Measurements from ENCODE around the gene MAGI2. TPM values are rescaled to one million over a fixed set of nuclear protein-coding genes. Genes with fewer than 3 reads are reported as not detected.

Gene MAGI2
- total RNA-seq, 1 donor from 2014 or later, result 51.3 TPM

- intact Hi-C loops (cut with DNase I), result no loop called here
- DNase-seq (ENCODE audit: low spot score), result no peak
- no peak for ATAC-seq
Measured at GRCh38 chr7:78127009-78127408, 1326.5 kb downstream of the MAGI2 start.

GRCh38 chr7:78125884-78126283, 1327.6 kb downstream of the MAGI2 start:
- DNase-seq (ENCODE audit: low spot score) (no peak), ATAC-seq (no peak)
- intact Hi-C loops (cut with DNase I), result no loop called here

- DNase-seq (ENCODE audit: low spot score), result no peak
- no peak for ATAC-seq
- intact Hi-C loops (cut with DNase I), result no loop called here
Measured at GRCh38 chr7:78124216-78124615, 1329.3 kb downstream of the MAGI2 start.

GRCh38 chr7:78121888-78122287, 1331.6 kb downstream of the MAGI2 start:
- DNase-seq (ENCODE audit: low spot score) (no peak), ATAC-seq (no peak)
- intact Hi-C loops (cut with DNase I), result no loop called here

GRCh38 chr7:78118470-78118869, 1335.0 kb downstream of the MAGI2 start:
- intact Hi-C loops (cut with DNase I), result no loop called here
- ATAC-seq (no peak), DNase-seq (ENCODE audit: low spot score) (no peak)

GRCh38 chr7:78115876-78116275, 1337.6 kb downstream of the MAGI2 start:
- ATAC-seq (no peak), DNase-seq (ENCODE audit: low spot score) (no peak)
- intact Hi-C loops (cut with DNase I), result no loop called here

GRCh38 chr7:78114993-78115392, 1338.5 kb downstream of the MAGI2 start:
- no peak for DNase-seq (ENCODE audit: low spot score)
- intact Hi-C loops (cut with DNase I), result no loop called here
- no peak for ATAC-seq

GRCh38 chr7:78112488-78112887, 1341.0 kb downstream of the MAGI2 start:
- ATAC-seq (no peak), DNase-seq (ENCODE audit: low spot score) (no peak)
- intact Hi-C loops (cut with DNase I), result no loop called here

- intact Hi-C loops (cut with DNase I), result no loop called here
- no peak for ATAC-seq
- DNase-seq (ENCODE audit: low spot score), result no peak
Measured at GRCh38 chr7:78111386-78111785, 1342.1 kb downstream of the MAGI2 start.

- DNase-seq (ENCODE audit: low spot score), result no peak
- no peak for ATAC-seq
- intact Hi-C loops (cut with DNase I), result no loop called here
Measured at GRCh38 chr7:78103475-78103874, 1350.0 kb downstream of the MAGI2 start.

- DNase-seq (ENCODE audit: low spot score) (no peak), ATAC-seq (no peak)
- intact Hi-C loops (cut with DNase I), result no loop called here
Measured at GRCh38 chr7:78101076-78101475, 1352.4 kb downstream of the MAGI2 start.

GRCh38 chr7:78099715-78100394, 1353.6 kb downstream of the MAGI2 start:
- DNase-seq (ENCODE audit: low spot score), result no peak
- ATAC-seq, result no peak
- intact Hi-C loops (cut with DNase I), result no loop called here

GRCh38 chr7:78095549-78095948, 1357.9 kb downstream of the MAGI2 start:
- DNase-seq (ENCODE audit: low spot score) (no peak), ATAC-seq (no peak)
- intact Hi-C loops (cut with DNase I), result no loop called here

GRCh38 chr7:78092331-78092730, 1361.1 kb downstream of the MAGI2 start:
- ATAC-seq (no peak), DNase-seq (ENCODE audit: low spot score) (no peak)
- intact Hi-C loops (cut with DNase I), result no loop called here

- DNase-seq (ENCODE audit: low spot score) (no peak), ATAC-seq (no peak)
- intact Hi-C loops (cut with DNase I), result no loop called here
Measured at GRCh38 chr7:78090616-78091015, 1362.9 kb downstream of the MAGI2 start.

GRCh38 chr7:78083476-78084120, 1369.9 kb downstream of the MAGI2 start:
- no peak for ATAC-seq
- DNase-seq (ENCODE audit: low spot score), result no peak
- intact Hi-C loops (cut with DNase I), result no loop called here

GRCh38 chr7:78082556-78082955, 1370.9 kb downstream of the MAGI2 start:
- ATAC-seq, result no peak
- DNase-seq (ENCODE audit: low spot score), result no peak
- intact Hi-C loops (cut with DNase I), result no loop called here

- no peak for ATAC-seq
Measured at GRCh38 chr7:78081888-78082287, 1371.6 kb downstream of the MAGI2 start.

GRCh38 chr7:78081344-78081743, 1372.1 kb downstream of the MAGI2 start:
- intact Hi-C loops (cut with DNase I), result no loop called here

More at GRCh38 chr7:78081888-78082287, 1371.6 kb downstream of the MAGI2 start:
- DNase-seq (ENCODE audit: low spot score), result no peak
- intact Hi-C loops (cut with DNase I), result no loop called here

GRCh38 chr7:78080811-78081210, 1372.7 kb downstream of the MAGI2 start:
- DNase-seq (ENCODE audit: low spot score), result no peak
- ATAC-seq, result no peak
- intact Hi-C loops (cut with DNase I), result no loop called here

More at GRCh38 chr7:78081344-78081743, 1372.1 kb downstream of the MAGI2 start:
- ATAC-seq, result no peak
- no peak for DNase-seq (ENCODE audit: low spot score)

GRCh38 chr7:78080241-78080640, 1373.2 kb downstream of the MAGI2 start:
- no peak for DNase-seq (ENCODE audit: low spot score)
- no peak for ATAC-seq
- intact Hi-C loops (cut with DNase I), result no loop called here
